Kidney (tissue), 14 donors: ENCODE results near the gene DFFB. TPM values are rescaled to one million over a fixed set of nuclear protein-coding genes. Genes with fewer than 3 reads are reported as not detected.

ENCODE experiments used
- DNase-seq, 5 donors: peaks; one replicate each; pipeline ENCODE4 v3.0.0-alpha.2; 2013 to 2020
- FAIRE-seq: peaks from 2 replicates; lab custom pipeline; 2012; peaks lifted over from hg19 to GRCh38; lab: Jason Lieb, UNC
- H3K27ac ChIP-seq, 2 donors: one replicate each; pipeline ENCODE4 v1.7.0; 2013; ENCODE audit warnings: low read depth in 2 of 2, low read length in 2 of 2, inconsistent platforms in 1 of 2
- H3K27me3 ChIP-seq: one replicate; pipeline ENCODE4 v1.7.1; 2013; ENCODE audit warnings: low read length, inconsistent platforms; ENCODE audit not compliant: control insufficient read depth, insufficient read depth
- H3K36me3 ChIP-seq, 3 donors: one replicate each; pipeline versions ENCODE4 v1.7.0 to v1.7.1; 2013; ENCODE audit warnings: low read length in 3 of 3, control low read depth in 1 of 3, inconsistent platforms in 1 of 3; ENCODE audit not compliant: insufficient read depth in 3 of 3, control insufficient read depth in 2 of 3
- H3K4me1 ChIP-seq, 3 donors: one replicate each; pipeline versions ENCODE4 v1.7.0 to v1.7.1; 2013; ENCODE audit warnings: low read length in 3 of 3, inconsistent platforms in 1 of 3, low read depth in 1 of 3; ENCODE audit not compliant: control insufficient read depth in 2 of 3, insufficient read depth in 2 of 3
- H3K4me3 ChIP-seq, 3 donors: one replicate each; pipeline versions ENCODE4 v1.7.0 to v1.8.1; 2013; ENCODE audit warnings: low read length in 3 of 3, control low read depth in 1 of 3, inconsistent platforms in 1 of 3
- H3K9ac ChIP-seq, 3 donors: one replicate each; pipeline versions ENCODE4 v1.7.0 to v1.7.1; 2013; ENCODE audit warnings: low read length in 3 of 3, control low read depth in 1 of 3, inconsistent platforms in 1 of 3
- H3K9me3 ChIP-seq, 3 donors: one replicate each; pipeline versions ENCODE4 v1.7.0 to v1.7.1; 2013; ENCODE audit warnings: low read length in 3 of 3, control low read depth in 1 of 3, inconsistent platforms in 1 of 3; ENCODE audit not compliant: control insufficient read depth in 2 of 3, insufficient read depth in 1 of 3
- CTCF ChIP-seq: IDR thresholded peaks from 3 replicates; pipeline ENCODE4 v1.5.1; 2012; ENCODE audit warnings: mild to moderate bottlenecking, moderate library complexity, borderline replicate concordance; ENCODE audit not compliant: insufficient read depth; ENCODE audit errors: extremely low read depth
- intact Hi-C: fragments of 100-400 bp; cut with DNase I; formaldehyde crosslinking; loops from one replicate; pipeline ENCODE4 v1.11.1; 2022
- polyA plus RNA-seq: library from polyadenylated mRNA; stranded (reverse); fragments of 350-450 nt; fragmentation: Illumina TruSeq; extraction: RNeasy Lipid Tissue Mini Kit (QIAGEN cat#74804); gene quantifications from one replicate; pipeline ENCODE4 v1.2.3, GENCODE V29; 2014; ENCODE audit warnings: low read depth, low replicate concordance; ENCODE audit not compliant: insufficient read depth
- total RNA-seq: library from RNA; stranded (reverse); fragmentation: NEBNext Ultra II Directional; extraction: Animal tissue kit (Norgen Biotek cat#: 25700); gene quantifications from one replicate; pipeline ENCODE4 v1.2.1, GENCODE V29; 2021
- donor health status: control.
- donor health status: control.
- donor health status: control.
- donor health status: control.
- donor health status: control.
- donor health status: DM: yes; HTN: yes; CAD: no.
- donor health status: Normal renal cell carcinoma (clear cell type).

The DFFB gene
- total and polyA plus RNA-seq, 2 donors from 2014 or later = 5.6 to 8.2 TPM

DNA sequence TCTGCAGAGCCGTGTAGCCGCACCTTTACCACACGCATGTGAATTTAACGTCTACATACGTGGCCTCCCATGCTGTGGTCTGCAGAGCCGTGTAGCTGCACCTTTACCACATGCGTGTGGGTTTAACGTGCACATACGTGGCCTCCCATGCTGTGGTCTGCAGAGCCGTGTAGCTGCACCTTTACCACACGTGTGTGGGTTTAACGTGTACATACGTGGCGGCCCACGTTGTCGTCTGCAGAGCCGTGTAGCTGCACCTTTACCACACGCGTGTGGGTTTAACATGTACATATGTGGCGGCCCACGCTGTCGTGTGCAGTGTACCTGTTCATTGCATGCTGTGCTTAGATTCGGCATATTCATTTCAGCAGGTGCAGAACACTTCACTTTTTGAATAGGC lies 17.5 kb downstream of the DFFB start:
- intact Hi-C loops = no loop called here
- H3K27ac ChIP-seq = no peak overlapping the region
- no peaks in the 10 kb centered on the region for H3K4me1 ChIP-seq
- no peak for TF ChIP-seq CTCF
- FAIRE-seq = no peak
- H3K27me3 ChIP-seq = no peaks in the 10 kb centered on the region
- H3K9ac ChIP-seq = no peak overlapping the region
- H3K36me3 ChIP-seq = peaks cover 2 to 37% (median 18%) of the 10 kb centered on the region in 3 donors
- no peak overlapping the region for H3K4me3 ChIP-seq
- peaks cover 0 to 11% (median 3%) of the 10 kb centered on the region in 3 donors for H3K9me3 ChIP-seq
- DNase-seq = no peak

- FAIRE-seq = no peak
- H3K36me3 ChIP-seq = peaks cover 2 to 28% (median 12%) of the 10 kb centered on the region in 3 donors
Measured at GRCh38 chr1:3876716-3877115, 19.4 kb downstream of the DFFB start.

GRCh38 chr1:3879099-3879498 lies 21.8 kb downstream of the DFFB start:
- intact Hi-C loops = no loop called here
- H3K4me3 ChIP-seq = no peak overlapping the region
- no peak for DNase-seq
- peaks cover 0 to 3% (median 0%) of the 10 kb centered on the region in 3 donors for H3K4me1 ChIP-seq
- H3K9ac ChIP-seq = no peak overlapping the region
- H3K9me3 ChIP-seq = peaks cover 0 to 11% (median 3%) of the 10 kb centered on the region in 3 donors
- no peak overlapping the region for H3K27ac ChIP-seq
- H3K27me3 ChIP-seq = no peaks in the 10 kb centered on the region
- FAIRE-seq = no peak
- TF ChIP-seq CTCF = no peak
- H3K36me3 ChIP-seq = peaks cover 2 to 20% (median 12%) of the 10 kb centered on the region in 3 donors

More at GRCh38 chr1:3876716-3877115, 19.4 kb downstream of the DFFB start:
- Histone ChIP-seq H3K4me1 (peaks cover 0 to 3% (median 0%) of the 10 kb centered on the region in 3 donors), H3K27me3 (no peaks in the 10 kb centered on the region), H3K9me3 (peaks cover 0 to 11% (median 3%) of the 10 kb centered on the region in 3 donors), H3K9ac (no peak overlapping the region), H3K4me3 (no peak overlapping the region), H3K27ac (no peak overlapping the region)
- DNase-seq = no peak
- intact Hi-C loops = no loop called here
- no peak for TF ChIP-seq CTCF
